H1 (cell line): ENCODE data around the gene PPM1M. TPM values are rescaled to one million over a fixed set of nuclear protein-coding genes. Genes with fewer than 3 reads are reported as not detected.

Experiments used
- CTCF ChIA-PET: fragments of 300-600 bp; sonication (Branson Sonifier 250); formaldehyde crosslinking; loops from one replicate; lab custom pipeline; 2021; ENCODE audit not compliant: partially characterized antibody; lab: Charles Lee
- POLR2A ChIA-PET: fragments of 300-600 bp; sonication (Branson Sonifier 250); formaldehyde crosslinking; loops from one replicate; lab custom pipeline; 2021; ENCODE audit warnings: inconsistent platforms; ENCODE audit not compliant: partially characterized antibody; lab: Charles Lee
- DNase-seq, 2 experiments: peaks; one replicate each; pipeline versions ENCODE4 v3.0.0 to v3.0.0-alpha.2; 2010 to 2022; ENCODE audit warnings: low spot score in 2 of 2, low read depth in 1 of 2, mixed read lengths in 1 of 2
- FAIRE-seq: peaks from 2 replicates; lab custom pipeline; 2011; peaks lifted over from hg19 to GRCh38; lab: Jason Lieb, UNC
- H2AFZ ChIP-seq: 2 replicates; pipeline ENCODE4 v1.8.1; 2012; ENCODE audit warnings: low read length, inconsistent platforms
- H2AK5ac ChIP-seq: 2 replicates; pipeline ENCODE4 v1.6.1; 2013; ENCODE audit warnings: low read depth, low read length
- H2BK120ac ChIP-seq: replicated peaks from 2 replicates; pipeline ENCODE3; 2013; ENCODE audit warnings: low read depth, low read length, inconsistent platforms
- H2BK12ac ChIP-seq: 2 replicates; pipeline ENCODE4 v1.6.1; 2013; ENCODE audit warnings: low read depth, low read length
- H2BK15ac ChIP-seq: 2 replicates; pipeline ENCODE4 v1.6.1; 2013; ENCODE audit warnings: low read length
- H2BK20ac ChIP-seq: 2 replicates; pipeline ENCODE4 v1.6.1; 2013; ENCODE audit warnings: low read length
- H2BK5ac ChIP-seq: 2 replicates; pipeline ENCODE4 v1.6.1; 2013; ENCODE audit warnings: low read depth, low read length
- H3K14ac ChIP-seq: 2 replicates; pipeline ENCODE4 v1.6.1; 2013; ENCODE audit warnings: inconsistent platforms; ENCODE audit not compliant: insufficient read length
- H3K18ac ChIP-seq: 2 replicates; pipeline ENCODE4 v1.6.1; 2013; ENCODE audit warnings: low read length; ENCODE audit errors: extremely low read depth
- H3K23ac ChIP-seq: 2 replicates; pipeline ENCODE4 v1.6.1; 2013; ENCODE audit warnings: inconsistent platforms; ENCODE audit not compliant: insufficient read length
- H3K23me2 ChIP-seq: 2 replicates; pipeline ENCODE4 v1.6.1; 2013; ENCODE audit warnings: low read depth, low read length
- H3K27ac ChIP-seq: 2 replicates; pipeline ENCODE4 v1.6.1; 2011; ENCODE audit warnings: low read depth, low read length, inconsistent platforms
- H3K27me3 ChIP-seq, 4 experiments: replicated peaks in 1 of 4; 1 replicate in 1 of 4; 2 replicates in 3 of 4; pipeline versions ENCODE4 v1.6.1 to v1.8.1; 2011 to 2013; ENCODE audit warnings: low read length in 3 of 4, mild to moderate bottlenecking in 3 of 4, inconsistent platforms in 2 of 4, mixed read lengths in 2 of 4, moderate library complexity in 1 of 4; ENCODE audit not compliant: control insufficient read depth in 3 of 4, insufficient read depth in 3 of 4; ENCODE audit errors: extremely low read depth in 1 of 4
- H3K36me3 ChIP-seq, 4 experiments: 2 replicates each; pipeline versions ENCODE4 v1.6.1 to v1.8.1; 2011 to 2013; ENCODE audit warnings: mild to moderate bottlenecking in 4 of 4, low read length in 3 of 4, moderate library complexity in 2 of 4, control low read depth in 1 of 4, inconsistent platforms in 1 of 4; ENCODE audit not compliant: insufficient read depth in 4 of 4, control insufficient read depth in 2 of 4
- H3K4ac ChIP-seq: replicated peaks from 2 replicates; pipeline ENCODE3; 2013; ENCODE audit warnings: low read length, low read depth, mixed read lengths, inconsistent platforms; ENCODE audit not compliant: insufficient read length
- H3K4me1 ChIP-seq, 4 experiments: replicated peaks in 1 of 4; 1 replicate in 1 of 4; 2 replicates in 3 of 4; pipeline versions ENCODE4 v1.6.1 to v1.8.1; 2011 to 2013; ENCODE audit warnings: low read length in 3 of 4, inconsistent platforms in 2 of 4, mixed read lengths in 1 of 4; ENCODE audit not compliant: insufficient read depth in 4 of 4, control insufficient read depth in 3 of 4
- H3K4me2 ChIP-seq, 2 experiments: 2 replicates each; pipeline versions ENCODE4 v1.6.1 to v1.8.1; 2011 to 2013; ENCODE audit warnings: low read depth in 2 of 2, low read length in 2 of 2, control low read depth in 1 of 2, inconsistent platforms in 1 of 2, mild to moderate bottlenecking in 1 of 2; ENCODE audit not compliant: insufficient read depth in 1 of 2
- H3K4me3 ChIP-seq, 4 experiments: fragments of 200-600, 300-600 bp in 1 of 4; sonication (generic), shearing (Covaris generic), sonication (Bioruptor Twin) in 1 of 4; 2 replicates each; pipeline versions ENCODE4 v1.5.1 to v1.8.1; 2011 to 2016; ENCODE audit warnings: low read length in 4 of 4, low read depth in 3 of 4, control low read depth in 2 of 4, inconsistent platforms in 2 of 4, mild to moderate bottlenecking in 2 of 4, mixed read lengths in 1 of 4, moderate library complexity in 1 of 4; ENCODE audit not compliant: insufficient read depth in 2 of 4; ENCODE audit errors: extremely low read depth in 1 of 4
- H3K56ac ChIP-seq: replicated peaks from 2 replicates; pipeline ENCODE3; 2013; ENCODE audit warnings: low read depth, mild to moderate bottlenecking, mixed read lengths, low read length, inconsistent platforms; ENCODE audit not compliant: insufficient read length
- H3K79me1 ChIP-seq: 2 replicates; pipeline ENCODE4 v1.6.1; 2013; ENCODE audit warnings: low read depth, low read length, control low read depth
- H3K79me2 ChIP-seq, 2 experiments: 2 replicates each; pipeline versions ENCODE4 v1.6.1 to v1.8.1; 2012 to 2013; ENCODE audit warnings: low read length in 2 of 2, mild to moderate bottlenecking in 2 of 2, inconsistent platforms in 1 of 2; ENCODE audit not compliant: insufficient read depth in 2 of 2, control insufficient read depth in 1 of 2
- H3K9ac ChIP-seq, 4 experiments: replicated peaks in 1 of 4; 1 replicate in 1 of 4; 2 replicates in 3 of 4; pipeline versions ENCODE4 v1.6.1 to v1.8.1; 2011 to 2013; ENCODE audit warnings: low read depth in 3 of 4, low read length in 3 of 4, control low read depth in 2 of 4, mild to moderate bottlenecking in 2 of 4, moderate library complexity in 2 of 4, inconsistent platforms in 1 of 4; ENCODE audit errors: extremely low read depth in 1 of 4
- H3K9me3 ChIP-seq, 2 experiments: 2 replicates each; pipeline versions ENCODE4 v1.6.1 to v1.8.1; 2012 to 2013; ENCODE audit warnings: mild to moderate bottlenecking in 2 of 2, moderate library complexity in 2 of 2, control low read depth in 1 of 2, inconsistent platforms in 1 of 2, low read depth in 1 of 2, low read length in 1 of 2, mixed read lengths in 1 of 2; ENCODE audit not compliant: insufficient read depth in 2 of 2
- H4K20me1 ChIP-seq, 2 experiments: replicated peaks in 1 of 2; 2 replicates each; pipeline versions ENCODE3 to v1.8.1; 2011 to 2013; ENCODE audit warnings: inconsistent platforms in 2 of 2, low read length in 2 of 2, mild to moderate bottlenecking in 1 of 2; ENCODE audit not compliant: insufficient read depth in 2 of 2, control insufficient read depth in 1 of 2
- H4K5ac ChIP-seq: 2 replicates; pipeline ENCODE4 v1.6.1; 2013; ENCODE audit warnings: low read length, low read depth, mixed read lengths, inconsistent platforms; ENCODE audit not compliant: insufficient read length
- H4K8ac ChIP-seq: 2 replicates; pipeline ENCODE4 v1.8.0; 2013; ENCODE audit warnings: mild to moderate bottlenecking, moderate library complexity, low read length, inconsistent platforms; ENCODE audit not compliant: insufficient read depth; ENCODE audit errors: extremely low read depth
- H4K91ac ChIP-seq: replicated peaks from 2 replicates; pipeline ENCODE3; 2013; ENCODE audit warnings: low read length, mixed read lengths, inconsistent platforms; ENCODE audit not compliant: insufficient read length
- ATF3 ChIP-seq: IDR thresholded peaks from 2 replicates; pipeline ENCODE4 v1.6.1; 2011; ENCODE audit warnings: low read depth, mild to moderate bottlenecking, low read length; ENCODE audit not compliant: insufficient read depth
- PHF8 ChIP-seq: fragments of 200-600 bp; sonication (generic); conservative IDR thresholded peaks from 2 replicates; pipeline ENCODE4 v1.7.1; 2012; ENCODE audit warnings: low read depth, mild to moderate bottlenecking, inconsistent platforms, low read length, moderate library complexity
- SAP30 ChIP-seq: fragments of 300-600 bp; sonication (generic); IDR thresholded peaks from 2 replicates; pipeline ENCODE4 v1.7.1; 2012; ENCODE audit warnings: low read length, moderate library complexity, mild to moderate bottlenecking, inconsistent platforms; ENCODE audit not compliant: insufficient read depth, insufficient replicate concordance
- SP2 ChIP-seq: IDR thresholded peaks from 2 replicates; pipeline ENCODE4 v1.6.1; 2012; ENCODE audit warnings: mild to moderate bottlenecking, low read length, inconsistent platforms
- WGBS, 2 experiments: shearing (Covaris generic) in 1 of 2; methylation state at CpG; one replicate each; pipeline versions ENCODE4 v1.1.6 to v1.1.7; 2013 to 2015; ENCODE audit warnings: low lambda C conversion rate in 2 of 2, mixed read lengths in 2 of 2, inconsistent platforms in 1 of 2, low coverage in 1 of 2, missing lambda C conversion rate in 1 of 2; ENCODE audit not compliant: insufficient replicate concordance in 2 of 2, insufficient coverage in 1 of 2, insufficient read length in 1 of 2; ENCODE audit errors: extremely low coverage in 1 of 2, missing lambda C conversion rate in 1 of 2; 5-methylcytosine and 5-hydroxymethylcytosine counted together
- polyA plus RNA-seq, 7 experiments: library from polyadenylated mRNA; depleted of rRNA in 3 of 7; stranded (reverse) in 5 of 7; unstranded in 2 of 7; fragments of >200 nt in 5 of 7; fragments of 200-250 nt in 2 of 7; gene quantifications; 1 replicate in 5 of 7; 2 replicates in 1 of 7; 4 replicates in 1 of 7; pipeline versions ENCODE4 v1.2.1 to v1.2.3, GENCODE V29; 2011 to 2013; ENCODE audit warnings: missing spikeins in 2 of 7, mixed read lengths in 2 of 7
- total RNA-seq: library from RNA; stranded (reverse); fragmentation: NEBNext Ultra II Directional; extraction: Animal tissue kit (Norgen Biotek cat#: 25700); gene quantifications from 2 replicates; pipeline ENCODE4 v1.2.1, GENCODE V29; 2021
- TF ChIP-seq, protein P1 (sequence below): IDR thresholded peaks from 2 replicates; pipeline ENCODE4 v1.6.1; 2012; ENCODE audit warnings: low read length, inconsistent platforms

PPM1M gene
- total and polyA plus RNA-seq, 2 of the 8 experiments (the other 6 are each of a cell fraction or from before 2014, with no cell fraction given), result 5.2 to 6.3 TPM

GRCh38 chr3:52236424-52236886 is 9.1 kb upstream of the PPM1M start:
- Histone ChIP-seq H3K23me2 (peaks cover 9% of the 10 kb centered on the region), H3K27me3 (no peaks in the 10 kb centered on the region), H3K4ac (peak overlapping the region; percentile 44), H3K79me2 (peaks cover 0 to 15% of the 10 kb centered on the region in 2 experiments; a peak in 2 of 4 replicates), H3K4me1 (peaks cover 15 to 42% (median 28%) of the 10 kb centered on the region in 4 experiments), H3K14ac (no peak overlapping the region), H3K9ac (no peak overlapping the region), H4K20me1 (peaks cover 4 to 9% of the 10 kb centered on the region in 2 experiments), H3K23ac (no peak overlapping the region), H3K27ac (peak overlapping the region; percentile 7; the same call in 1 of the 2 replicates), H3K9me3 (no peaks in the 10 kb centered on the region), H3K18ac (no peak overlapping the region), H3K79me1 (peaks cover 15% of the 10 kb centered on the region), H3K4me2 (peak overlapping the region; percentile 78 to 98; a peak in 3 of 4 replicates), H2AK5ac (no peak overlapping the region), H3K56ac (no peak overlapping the region), H4K8ac (no peak overlapping the region), H2BK120ac (no peak overlapping the region), H3K4me3 (peak overlapping the region in 1 of 4 experiments; percentile 89; a peak in 1 of 8 replicates), H2BK5ac (peak overlapping the region; percentile 68; the same call in 1 of the 2 replicates), H2BK12ac (no peak overlapping the region)
- POLR2A ChIA-PET, result interaction anchor here (0.9 to 6.5 kb wide), 8 partner anchors 9 to 245 kb away, joined by 3 to 69 read pairs (median 4); partner anchors contain the start of genes PPM1M, TLR9 and WDR82
- 85% methylated on average over 5 of the region's 5 CpGs; no CpG with 5 or more reads in 1 of the 2 experiments for WGBS, 2 experiments
- TF ChIP-seq, protein P1, sequence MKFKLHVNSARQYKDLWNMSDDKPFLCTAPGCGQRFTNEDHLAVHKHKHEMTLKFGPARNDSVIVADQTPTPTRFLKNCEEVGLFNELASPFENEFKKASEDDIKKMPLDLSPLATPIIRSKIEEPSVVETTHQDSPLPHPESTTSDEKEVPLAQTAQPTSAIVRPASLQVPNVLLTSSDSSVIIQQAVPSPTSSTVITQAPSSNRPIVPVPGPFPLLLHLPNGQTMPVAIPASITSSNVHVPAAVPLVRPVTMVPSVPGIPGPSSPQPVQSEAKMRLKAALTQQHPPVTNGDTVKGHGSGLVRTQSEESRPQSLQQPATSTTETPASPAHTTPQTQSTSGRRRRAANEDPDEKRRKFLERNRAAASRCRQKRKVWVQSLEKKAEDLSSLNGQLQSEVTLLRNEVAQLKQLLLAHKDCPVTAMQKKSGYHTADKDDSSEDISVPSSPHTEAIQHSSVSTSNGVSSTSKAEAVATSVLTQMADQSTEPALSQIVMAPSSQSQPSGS, result no peak
- TF ChIP-seq SAP30, result no peak
- no peak for TF ChIP-seq PHF8
- no peak for TF ChIP-seq SP2
- no peak for TF ChIP-seq ATF3
- TF ChIP-seq, all 59 proteins: peak for 0
- no peak overlapping the region for H2BK15ac ChIP-seq
- H3K36me3 ChIP-seq, result no peaks in the 10 kb centered on the region
- no peak overlapping the region for H4K91ac ChIP-seq
- DNase-seq, result peak in 1 of 2 experiments; percentile 40
- H2BK20ac ChIP-seq, result no peak overlapping the region
- CTCF ChIA-PET, result interaction anchor here (0.6 to 14.4 kb wide), 16 partner anchors 8 to 283 kb away, joined by 3 to 336 read pairs (median 5); partner anchors contain the start of genes PPM1M, TLR9 and WDR82
- H2AFZ ChIP-seq, result no peak overlapping the region
- no peak overlapping the region for H4K5ac ChIP-seq
- no peak for FAIRE-seq
